GM21381 (cell line): Measurements from ENCODE around the gene PDXDC1.
"Not testable (repeated sequence)": the region's sequence is repeated elsewhere in the genome, so short reads cannot be mapped to it uniquely, and the experiment has no call there.

ENCODE experiments used
- ATAC-seq: cut with Tn5 transposase; IDR thresholded peaks from one replicate; pipeline ENCODE4 v1.9.1; 2021; ENCODE audit warnings: mild to moderate bottlenecking, moderate library complexity; ENCODE audit not compliant: unreplicated experiment

Gene PDXDC1

DNA sequence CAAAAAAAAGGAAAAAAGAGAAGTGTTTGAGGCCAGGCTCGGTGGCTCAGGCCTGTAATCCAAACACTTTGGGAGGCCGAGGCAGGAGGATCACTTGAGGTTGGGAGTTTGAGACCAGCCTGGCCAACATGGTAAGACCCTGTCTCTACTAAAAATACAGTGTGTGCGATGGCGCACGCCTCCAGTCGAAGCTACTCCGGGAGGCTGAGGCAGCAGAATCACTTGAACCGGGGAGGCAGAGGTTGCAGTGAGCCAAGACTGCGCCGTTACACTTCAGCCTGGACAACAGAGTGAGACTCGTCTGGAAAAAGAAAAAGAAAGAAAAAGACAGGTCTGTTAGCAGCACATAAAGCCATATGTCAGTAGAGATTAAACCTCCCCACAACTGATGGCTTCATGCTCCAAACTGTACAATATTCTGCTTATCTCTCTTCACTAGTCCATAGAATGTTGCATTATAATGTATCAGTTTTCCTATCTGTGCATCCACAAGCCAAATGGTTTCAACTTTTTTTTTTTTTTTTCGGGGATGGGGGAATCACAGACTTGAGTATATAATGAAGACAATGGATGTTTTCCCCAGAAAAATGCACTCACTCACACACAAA is 3.1 kb upstream of the PDXDC1 start:
- ATAC-seq, result not testable (repeated sequence)

DNA sequence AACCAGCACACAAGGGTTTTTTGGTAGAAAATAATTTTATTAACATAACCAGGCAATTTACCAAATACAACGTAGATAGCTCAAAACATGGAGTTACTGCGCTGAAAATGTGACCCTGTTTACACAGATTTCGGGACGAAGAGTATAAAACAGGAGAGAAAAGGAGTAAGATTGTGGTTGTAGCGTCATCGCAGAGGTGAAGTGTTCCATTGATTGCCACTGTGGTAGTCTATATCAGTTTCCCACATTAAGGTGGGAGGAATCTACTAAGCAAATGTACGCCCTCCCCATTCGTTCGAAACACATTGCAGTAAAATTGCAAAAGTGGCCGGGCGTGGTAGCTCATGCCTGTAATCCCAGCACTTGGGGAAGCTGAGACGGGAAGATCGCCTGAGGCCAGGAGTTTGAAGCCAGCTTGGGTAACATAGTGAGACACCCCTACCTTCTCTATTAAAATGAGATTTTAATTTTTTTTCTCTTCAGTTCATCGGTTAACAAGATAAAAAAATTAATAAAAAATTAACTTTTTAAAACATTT is 972 bp upstream of the PDXDC1 start:
- ATAC-seq, result not testable (repeated sequence)

DNA sequence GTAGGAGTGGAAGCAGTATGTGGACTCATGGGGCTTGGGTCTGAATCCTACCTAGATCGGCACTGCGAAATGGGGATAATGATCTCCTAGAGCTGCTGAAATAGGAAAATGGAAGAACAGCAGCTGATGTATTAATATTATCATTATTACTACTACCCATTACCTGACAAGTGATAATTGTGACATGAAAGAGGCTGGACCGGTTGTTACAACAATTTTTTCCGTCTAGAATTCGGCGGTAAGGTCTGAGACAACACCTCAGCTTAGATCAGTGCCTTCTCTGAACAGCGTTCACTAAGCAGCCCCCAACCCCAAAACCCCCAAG is 533 bp upstream of the PDXDC1 start:
- ATAC-seq, result not testable (repeated sequence)

DNA sequence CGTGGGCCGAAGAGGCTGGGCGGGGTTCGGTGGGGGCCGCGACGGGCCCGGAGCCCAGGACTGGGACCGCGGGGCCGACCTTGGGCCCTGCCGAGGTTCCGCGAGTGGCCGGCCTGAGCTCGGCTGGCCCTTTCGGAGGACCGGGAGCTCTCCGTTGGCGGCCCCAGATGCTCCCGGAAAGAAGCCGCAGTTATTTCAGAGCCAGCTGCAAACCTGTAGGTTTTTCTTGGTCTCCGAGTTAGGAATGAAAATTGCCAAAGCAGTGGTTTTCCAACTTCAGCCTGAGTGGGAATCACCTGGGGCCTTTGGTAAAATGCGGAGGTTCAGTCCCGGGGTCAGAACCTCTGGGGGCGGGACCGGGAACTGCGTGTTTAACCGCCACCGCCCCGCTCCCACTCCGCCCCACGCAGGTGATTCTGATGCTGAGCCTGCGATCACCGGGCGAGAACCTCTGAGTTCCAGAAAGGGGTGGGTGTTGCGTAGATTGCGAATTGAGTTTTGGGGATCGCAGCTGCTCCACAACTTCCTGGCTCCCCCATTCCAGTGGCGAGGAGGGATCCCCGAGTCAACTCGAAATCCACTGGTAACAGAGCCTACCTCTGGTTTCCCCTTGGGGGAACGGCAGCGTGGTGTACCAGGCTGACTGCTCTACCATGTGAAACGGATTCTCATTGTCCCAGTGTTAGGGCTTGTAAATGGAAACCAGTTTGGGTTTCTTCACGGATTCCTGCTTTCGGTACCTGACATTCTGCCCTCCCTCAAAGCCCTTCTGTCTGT is 780 bp downstream of the PDXDC1 start:
- peak; percentile 21 for ATAC-seq

DNA sequence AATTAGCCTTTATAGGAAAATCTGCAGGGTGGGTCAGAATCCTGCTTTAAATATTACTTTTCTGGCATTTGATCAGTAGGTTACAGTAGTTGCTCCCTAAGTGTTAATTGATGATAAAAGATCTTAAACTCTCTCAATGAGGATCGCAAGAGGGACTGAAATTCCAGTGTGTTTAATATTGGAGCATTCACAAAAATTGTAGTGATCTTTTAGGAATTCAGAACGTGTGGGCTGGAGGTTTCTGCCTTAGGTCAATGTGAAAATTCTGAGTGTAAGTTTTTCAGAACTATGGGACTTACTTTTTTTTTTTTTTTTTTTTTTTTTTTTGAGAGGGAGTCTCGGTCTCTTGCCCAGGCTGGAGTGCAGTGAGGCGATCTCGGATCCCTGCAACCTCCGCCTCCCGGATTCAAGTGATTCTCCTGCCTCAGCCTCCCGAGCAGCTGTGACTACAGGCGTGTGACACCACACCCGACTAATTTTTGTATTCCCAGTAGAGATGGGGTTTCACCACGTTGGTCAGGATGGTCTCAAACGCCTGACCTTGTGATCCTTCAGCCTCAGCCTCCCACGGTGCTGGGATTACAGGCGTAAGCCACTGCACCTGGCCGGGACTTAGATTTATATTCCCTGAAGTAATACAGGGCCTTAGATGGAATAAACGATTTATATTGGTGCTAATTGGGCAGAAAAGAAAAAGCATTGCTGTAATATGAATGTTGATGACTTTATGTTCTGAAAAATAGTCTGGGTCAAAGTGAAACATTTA is 2.3 kb downstream of the PDXDC1 start:
- not testable (repeated sequence) for ATAC-seq

DNA sequence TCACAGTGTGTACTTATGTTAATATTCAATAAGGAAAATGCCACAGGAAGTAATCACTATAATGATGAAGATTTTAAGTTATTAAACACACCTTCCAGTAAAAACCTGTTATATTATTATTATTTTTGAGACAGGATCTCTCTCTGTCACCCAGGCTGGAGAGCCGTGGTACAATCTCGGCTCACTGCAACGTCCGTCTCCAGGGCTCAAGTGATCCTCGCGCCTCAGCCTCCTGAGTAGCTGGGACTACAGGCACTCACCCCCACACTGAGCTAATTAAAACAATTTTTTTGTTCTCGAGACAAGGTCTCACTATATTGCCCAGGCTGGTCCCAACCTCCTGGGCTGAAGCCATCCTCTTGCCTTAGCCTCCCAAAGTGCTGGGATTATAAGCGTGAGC is 3.5 kb downstream of the PDXDC1 start:
- not testable (repeated sequence) for ATAC-seq

DNA sequence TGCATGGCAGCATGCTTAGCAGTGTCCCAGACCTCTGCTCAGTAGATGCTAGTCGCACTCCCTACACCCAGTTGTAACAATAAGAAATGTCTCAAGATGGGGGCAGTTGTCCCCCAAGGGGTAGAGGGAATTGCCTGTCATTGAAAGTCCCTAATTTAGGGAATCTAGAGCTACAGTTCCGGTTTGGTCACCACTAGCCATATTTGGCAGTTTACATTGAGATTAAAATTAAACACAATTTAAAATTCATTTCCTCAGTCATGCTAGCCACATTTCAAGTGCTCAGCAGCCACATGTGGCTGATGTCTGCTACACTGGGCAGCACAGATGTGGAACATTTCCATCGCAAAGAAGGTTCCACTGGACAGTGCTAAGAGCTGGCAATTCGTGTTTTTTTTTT is 4.1 kb downstream of the PDXDC1 start:
- not testable (repeated sequence) for ATAC-seq

DNA sequence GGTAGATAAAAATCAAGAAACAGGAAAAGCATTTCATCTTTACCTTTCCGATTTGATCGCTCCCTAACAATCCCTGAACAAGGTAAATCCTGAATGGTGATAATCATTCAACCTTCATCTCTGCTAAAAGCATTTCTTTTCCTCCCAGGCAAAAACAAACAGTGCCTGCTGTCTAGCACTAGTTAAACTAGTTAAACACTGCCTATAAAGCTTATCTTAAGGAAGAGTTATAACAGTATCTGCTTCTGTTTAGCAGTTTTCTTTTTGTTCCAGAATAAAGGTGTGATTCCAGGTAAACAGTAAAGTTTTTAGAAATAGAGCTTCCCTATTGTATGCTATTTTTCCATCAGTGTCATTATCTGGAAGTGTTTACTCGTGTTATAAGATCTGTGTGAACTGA is 6.4 kb downstream of the PDXDC1 start:
- not testable (repeated sequence) for ATAC-seq

DNA sequence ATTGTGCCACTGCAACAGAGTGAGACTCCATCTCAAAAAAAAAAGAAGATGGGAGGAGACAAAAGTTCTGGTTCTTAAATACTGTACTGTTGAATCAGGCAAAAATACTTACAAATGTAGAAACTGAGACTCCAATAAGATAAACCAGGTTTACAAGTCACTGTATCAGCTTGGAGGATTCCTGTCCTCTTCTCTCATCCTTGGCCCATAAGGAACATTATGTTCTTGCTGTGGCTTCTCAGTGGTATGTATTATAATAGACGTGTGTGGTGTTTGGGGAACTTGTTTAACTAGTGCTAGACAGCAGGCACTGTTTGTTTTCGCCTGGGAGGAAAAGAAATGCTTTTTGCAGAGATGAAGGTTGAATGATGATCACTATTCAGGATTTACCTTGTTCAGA is 7.7 kb downstream of the PDXDC1 start:
- ATAC-seq, result not testable (repeated sequence)

DNA sequence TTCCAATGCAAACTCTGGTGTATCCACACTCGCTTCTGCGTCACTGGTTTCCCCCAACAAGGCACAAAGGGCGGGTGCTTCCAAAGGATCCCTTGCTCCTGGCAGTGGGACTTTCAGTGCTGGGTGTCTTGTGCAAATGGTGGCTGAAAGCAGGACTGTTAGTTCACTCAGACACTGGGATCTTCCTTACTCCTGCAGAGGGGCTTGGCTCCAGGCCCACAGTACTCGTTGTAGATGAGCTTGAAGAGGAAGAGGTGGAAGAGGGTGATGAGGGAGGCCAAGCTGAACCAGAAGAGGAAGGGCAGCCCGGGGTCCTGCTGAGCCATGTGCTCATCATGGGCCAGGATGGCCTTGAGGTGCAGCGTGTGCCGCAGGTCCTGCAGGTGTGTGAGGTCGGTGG is 13.3 kb downstream of the PDXDC1 start:
- ATAC-seq, result not testable (repeated sequence)

DNA sequence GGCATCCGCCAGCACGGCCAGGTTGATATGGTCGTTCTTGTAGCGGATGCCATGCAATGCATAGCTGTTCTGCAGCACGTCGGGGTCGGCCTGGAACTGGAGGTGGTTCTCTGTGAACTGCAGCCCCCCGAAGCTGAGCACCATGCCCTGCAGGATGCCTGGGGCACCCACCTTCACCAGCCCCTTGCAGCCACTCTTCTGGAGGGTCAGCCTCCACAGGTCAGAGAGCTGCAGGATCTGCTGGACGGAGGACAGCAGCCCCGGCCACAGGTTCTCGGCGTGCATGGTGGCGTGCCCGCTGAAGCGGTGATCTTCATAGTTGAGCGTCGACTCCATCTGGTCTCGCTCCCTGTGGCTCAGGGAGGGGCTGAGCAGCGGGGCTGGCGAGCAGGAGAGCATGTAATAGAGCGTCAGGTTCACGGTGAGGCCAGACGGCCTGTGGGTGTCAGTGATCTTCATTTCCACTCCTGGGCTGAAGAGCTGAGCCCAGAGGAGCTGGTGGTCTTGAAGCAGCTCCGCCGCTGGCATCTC is 13.9 kb downstream of the PDXDC1 start:
- ATAC-seq, result not testable (repeated sequence)

DNA sequence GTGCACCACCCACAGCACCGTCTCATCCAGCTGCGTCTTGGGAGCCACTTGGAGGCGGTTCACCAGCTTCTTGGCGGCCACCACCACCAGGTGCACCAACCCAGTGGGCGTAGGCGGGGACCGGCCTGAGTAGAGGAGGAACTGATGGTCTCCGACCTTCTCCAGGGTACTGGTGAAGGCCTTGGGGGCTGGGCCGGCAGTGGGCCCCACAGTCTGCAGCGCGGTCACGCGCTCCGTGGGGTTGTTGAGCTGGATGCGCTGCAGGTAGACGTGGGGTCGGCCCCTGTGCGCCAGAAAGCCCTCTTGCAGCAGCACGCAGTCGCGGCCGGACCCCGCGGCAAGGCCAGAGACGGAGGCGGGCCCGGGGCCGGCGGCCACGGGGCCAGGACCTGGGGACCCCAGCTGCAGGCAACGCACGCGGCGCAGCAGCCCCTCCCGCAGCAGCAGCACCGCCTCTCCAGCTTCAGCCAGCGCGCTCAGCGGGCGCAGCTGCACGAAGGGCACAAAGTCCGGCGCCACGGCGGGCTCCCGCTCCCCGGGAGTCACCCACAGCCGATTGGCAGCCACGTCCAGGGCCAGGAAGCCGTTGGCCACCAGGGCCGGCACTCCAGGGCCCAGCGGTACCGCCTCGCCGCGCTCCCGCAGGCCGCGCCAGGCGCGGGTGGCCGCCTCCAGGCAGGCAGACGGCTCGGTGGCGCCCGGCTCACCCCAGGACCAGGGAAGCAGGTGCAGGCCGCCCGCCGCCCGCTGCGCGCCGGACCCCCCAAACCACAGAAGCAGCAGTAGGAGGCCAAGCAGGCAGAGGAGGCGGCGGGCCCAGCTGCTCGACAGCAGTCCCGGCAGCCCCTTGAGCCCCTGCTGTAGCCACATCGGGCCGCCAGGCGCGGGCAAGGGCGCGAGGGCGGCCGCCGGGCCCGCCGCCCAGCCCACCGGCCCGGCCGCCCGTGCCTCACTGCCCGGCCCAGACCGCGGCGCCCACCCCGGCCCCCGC is 14.8 kb downstream of the PDXDC1 start:
- ATAC-seq, result not testable (repeated sequence)

DNA sequence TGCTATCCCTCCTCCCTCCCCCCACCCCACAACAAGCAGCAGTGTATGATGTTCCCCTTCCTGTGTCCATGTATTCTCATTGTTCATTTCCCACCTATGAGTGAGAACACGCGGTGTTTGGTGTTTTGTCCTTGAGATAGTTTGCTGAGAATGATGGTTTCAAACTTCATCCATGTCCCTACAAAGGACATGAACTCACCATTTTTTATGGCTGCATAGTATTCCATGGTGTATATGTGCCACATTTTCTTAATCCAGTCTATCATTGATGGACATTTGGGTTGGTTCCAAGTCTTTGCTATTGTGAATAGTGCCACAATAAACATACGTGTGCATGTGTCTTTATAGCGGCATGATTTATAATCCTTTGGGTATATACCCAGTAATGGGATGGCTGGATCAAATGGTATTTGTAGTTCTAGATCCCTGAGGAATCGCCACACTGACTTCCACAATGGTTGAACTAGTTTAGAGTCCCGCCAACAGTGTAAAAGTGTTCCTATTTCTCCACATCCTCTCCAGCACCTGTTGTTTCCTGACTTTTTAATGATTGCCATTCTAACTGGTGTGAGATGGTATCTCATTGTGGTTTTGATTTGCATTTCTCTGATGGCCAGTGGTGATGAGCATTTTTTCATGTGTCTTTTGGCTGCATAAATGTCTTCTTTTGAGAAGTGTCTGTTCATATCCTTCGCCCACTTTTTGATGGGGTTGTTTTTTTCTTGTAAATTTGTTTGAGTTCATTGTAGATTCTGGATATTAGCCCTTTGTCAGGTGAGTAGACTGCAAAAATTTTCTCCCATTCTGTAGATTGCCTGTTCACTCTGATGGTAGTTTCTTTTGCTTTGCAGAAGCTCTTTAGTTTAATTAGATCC is 18.7 kb downstream of the PDXDC1 start:
- ATAC-seq, result not testable (repeated sequence)

DNA sequence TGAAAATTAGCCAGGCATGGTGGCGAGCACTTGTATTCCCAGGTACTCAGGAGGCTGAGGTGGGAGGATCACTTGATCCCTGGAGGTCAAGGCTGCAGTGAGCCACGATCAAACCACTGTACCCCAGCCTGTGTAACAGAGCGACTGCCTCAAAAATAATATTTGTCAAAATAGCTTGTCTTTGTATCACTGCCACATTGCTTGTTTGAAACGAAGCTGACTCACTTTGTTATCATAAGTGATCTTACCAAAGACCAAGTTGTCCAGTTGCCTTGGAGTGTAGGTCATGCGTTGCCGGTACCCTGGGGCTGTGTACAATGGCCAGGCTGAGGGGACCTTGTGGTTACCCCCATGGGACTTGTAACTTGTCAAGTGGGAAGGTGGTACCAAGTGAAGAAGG is 21.9 kb downstream of the PDXDC1 start:
- ATAC-seq, result not testable (repeated sequence)

DNA sequence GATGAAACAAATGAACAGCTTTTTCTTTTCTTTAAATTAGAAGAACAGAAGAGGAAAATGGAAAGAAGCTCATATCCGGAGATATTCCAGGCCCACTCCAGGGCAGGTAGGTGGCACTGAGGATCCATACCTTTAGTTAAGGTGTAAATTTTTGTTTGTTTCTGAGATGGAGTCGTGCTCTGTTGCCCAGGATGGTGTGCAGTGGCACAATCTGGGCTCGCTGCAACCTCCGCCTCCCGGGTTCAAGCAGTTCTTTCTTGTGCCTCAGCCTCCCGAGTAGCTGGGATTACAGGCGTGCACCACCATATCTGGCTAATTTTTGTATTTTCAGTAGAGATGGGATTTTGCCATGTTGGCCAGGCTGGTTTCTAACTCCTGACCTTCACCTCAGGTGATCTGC is 23.5 kb downstream of the PDXDC1 start:
- not testable (repeated sequence) for ATAC-seq

DNA sequence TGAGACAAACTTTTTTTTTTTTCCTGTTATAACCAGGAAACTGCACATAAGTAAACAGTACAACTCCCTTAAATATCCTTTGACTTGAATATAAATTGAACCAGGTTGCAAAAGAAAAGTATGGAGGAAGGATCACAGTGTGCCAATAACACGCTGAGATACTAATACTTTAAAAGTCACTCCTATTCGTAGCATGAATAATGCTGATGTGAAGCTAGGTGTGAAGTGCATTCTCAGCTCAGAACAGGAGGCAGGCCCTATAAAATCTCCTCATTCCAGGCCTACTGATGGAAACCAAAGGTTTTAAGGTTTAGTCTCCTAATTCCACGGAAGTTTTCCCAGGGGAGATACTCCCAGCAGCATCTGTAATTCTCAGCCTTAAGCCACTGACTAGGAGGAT is 25.0 kb downstream of the PDXDC1 start:
- not testable (repeated sequence) for ATAC-seq

DNA sequence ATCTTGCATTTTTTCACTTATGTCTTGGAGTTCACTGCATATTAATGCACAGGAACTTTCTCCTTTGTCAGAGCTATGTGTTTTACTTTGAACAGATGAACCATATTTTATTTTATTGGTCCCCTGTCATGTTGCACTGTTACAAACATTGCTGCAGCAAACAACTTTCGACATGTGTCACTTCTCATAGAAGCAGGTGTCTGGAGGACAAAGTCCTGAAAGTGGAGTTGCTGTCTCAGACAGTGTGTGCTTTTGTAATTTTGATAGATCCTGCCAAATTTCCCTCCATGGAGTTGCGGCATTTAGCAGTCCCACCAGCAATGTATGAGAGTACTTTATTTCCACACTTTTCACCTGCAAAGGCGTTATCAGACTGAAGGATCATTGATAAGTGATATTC is 27.6 kb downstream of the PDXDC1 start:
- not testable (repeated sequence) for ATAC-seq

DNA sequence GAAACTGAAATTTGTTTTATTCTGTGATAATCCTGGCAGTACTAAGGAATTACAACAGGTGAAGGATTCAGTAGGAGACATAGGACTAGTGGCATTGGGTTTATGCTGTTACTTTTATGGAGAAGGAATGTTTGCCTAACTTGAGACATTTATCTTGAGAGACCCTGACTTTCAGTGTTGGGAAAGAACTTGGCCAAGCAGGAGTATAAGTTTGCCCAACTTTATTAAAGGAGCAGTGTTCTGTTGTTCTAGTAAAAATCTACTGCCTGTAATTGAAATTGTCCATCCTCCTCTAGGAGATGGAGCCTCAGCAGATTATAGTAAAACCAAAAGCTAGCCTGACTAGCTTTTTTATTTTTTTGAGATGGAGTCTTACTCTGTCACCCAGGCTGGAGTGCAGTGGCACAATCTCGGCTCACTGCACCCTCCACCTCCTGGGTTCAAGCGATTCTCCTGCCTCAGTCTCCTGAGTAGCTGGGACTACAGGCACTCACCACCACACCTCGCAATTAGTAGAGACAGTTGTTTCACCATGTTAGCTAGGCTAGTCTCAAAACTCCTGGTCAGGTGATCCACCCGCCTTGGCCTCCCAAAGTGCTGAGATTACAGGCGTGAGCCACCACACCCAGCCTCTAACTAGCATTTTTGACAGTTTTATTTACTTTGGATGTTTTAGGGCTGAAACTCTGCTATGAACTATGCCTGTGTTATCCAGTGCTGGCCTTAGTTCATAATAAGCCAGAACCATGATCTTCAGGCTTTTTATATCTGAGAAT is 30.7 kb downstream of the PDXDC1 start:
- not testable (repeated sequence) for ATAC-seq
